ENCODE measurements around the gene TRAM2. TPM values are rescaled to one million over a fixed set of nuclear protein-coding genes. Genes with fewer than 3 reads are reported as not detected.

TRAM2 gene
- total RNA-seq, 1 donor: 5.7 TPM

DNA sequence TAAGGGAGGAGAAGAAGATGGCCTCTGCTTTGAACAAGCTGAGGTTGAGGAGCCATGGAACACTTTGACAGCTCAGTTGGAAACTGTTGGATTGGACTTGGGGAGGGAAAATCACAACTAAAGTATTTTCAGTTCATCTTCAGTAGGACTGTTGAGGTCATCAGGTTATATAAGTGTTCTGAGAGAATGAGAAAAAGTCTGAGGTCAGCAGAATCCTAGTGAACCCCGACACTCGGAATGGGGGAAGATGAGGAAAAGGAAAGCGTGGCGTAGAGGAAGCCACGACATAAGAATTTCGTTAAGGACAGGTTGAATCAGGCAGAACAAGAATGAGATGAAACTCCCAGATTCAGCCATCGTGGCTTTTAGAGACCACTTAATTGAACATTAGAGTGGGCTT is 4.0 kb upstream of the TRAM2 start:
- H3K4me3 ChIP-seq (ENCODE audit: low read length): no peak overlapping the region
- no peaks in the 10 kb centered on the region for H3K27me3 ChIP-seq (ENCODE audit: insufficient read depth, low read length)
- H3K4me1 ChIP-seq (ENCODE audit: insufficient read depth, low read length): peaks cover 17% of the 10 kb centered on the region
- no peaks in the 10 kb centered on the region for H3K9me3 ChIP-seq (ENCODE audit: low read depth, low read length)

DNA sequence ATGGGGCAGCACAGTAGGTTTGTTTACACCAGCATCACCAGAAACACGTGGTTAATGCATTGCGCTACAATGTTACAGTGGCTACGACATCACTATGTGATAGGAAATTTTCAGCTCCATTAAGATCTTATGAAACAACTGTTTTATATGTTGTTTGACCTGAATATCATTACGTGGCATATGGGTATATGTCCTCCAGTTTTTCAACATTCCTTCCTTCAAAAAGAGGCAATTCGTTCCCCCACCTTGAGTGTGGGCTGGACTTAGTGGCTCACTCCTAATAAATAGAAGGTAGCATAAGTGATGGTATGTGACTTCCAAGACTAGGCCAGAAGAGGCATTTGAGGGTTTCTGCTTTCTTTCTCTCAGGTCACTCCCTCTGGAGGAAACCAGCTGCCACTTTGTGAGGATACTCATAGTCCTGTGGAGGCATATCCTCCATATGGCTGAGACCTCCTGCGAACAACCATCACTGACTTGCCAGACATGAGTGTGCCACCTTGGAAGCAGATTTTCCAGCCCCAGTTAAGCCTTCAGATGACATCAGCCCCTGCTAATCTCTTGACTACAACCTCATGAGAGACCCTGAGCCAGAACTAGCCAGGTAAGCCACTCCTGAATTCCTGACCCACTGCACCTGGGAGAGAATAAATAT is 2.3 kb upstream of the TRAM2 start:
- no peaks in the 10 kb centered on the region for H3K9me3 ChIP-seq (ENCODE audit: low read depth, low read length)

DNA sequence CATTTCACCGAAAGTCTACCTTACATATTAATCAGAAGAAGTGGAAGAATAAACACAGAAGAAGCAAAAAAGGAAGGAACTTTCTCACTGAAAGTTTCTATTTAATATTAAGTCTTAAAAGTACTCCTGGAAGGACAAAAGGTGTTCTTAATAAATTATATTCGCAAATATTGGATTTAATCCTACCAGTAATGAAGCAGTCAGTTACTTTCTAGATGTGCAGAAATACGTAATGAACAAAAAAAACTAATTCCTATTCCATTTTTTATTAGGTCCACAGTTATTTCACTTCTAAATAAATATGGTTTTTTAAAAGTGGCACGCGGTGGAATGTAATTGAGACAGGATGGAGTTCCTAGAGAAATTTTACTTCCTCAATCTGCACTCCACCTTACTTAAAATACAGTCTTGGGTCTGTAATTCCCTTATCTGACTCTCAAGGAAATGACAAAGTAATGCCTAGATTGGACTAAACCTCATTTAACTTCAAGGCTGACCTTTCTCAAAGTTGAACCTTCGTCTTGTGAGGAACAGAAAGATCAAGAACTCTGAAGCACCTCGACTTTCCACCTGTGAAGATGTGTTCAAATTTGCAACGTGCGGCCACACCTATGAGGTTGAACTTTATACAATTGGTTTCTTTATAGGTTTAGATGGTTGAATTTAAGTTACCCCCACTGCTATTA is 1.1 kb upstream of the TRAM2 start:
- peaks cover 47% of the 10 kb centered on the region for H3K4me1 ChIP-seq (ENCODE audit: insufficient read depth, low read length)
- peak overlapping the region; percentile 87 for H3K4me3 ChIP-seq (ENCODE audit: low read length)
- H3K27me3 ChIP-seq (ENCODE audit: insufficient read depth, low read length): no peaks in the 10 kb centered on the region
- no peaks in the 10 kb centered on the region for H3K9me3 ChIP-seq (ENCODE audit: low read depth, low read length)

More for the DNA sequence above, 2.3 kb upstream of the TRAM2 start:
- Histone ChIP-seq H3K4me1 (ENCODE audit: insufficient read depth, low read length) (peaks cover 35% of the 10 kb centered on the region), H3K27me3 (ENCODE audit: insufficient read depth, low read length) (no peaks in the 10 kb centered on the region), H3K4me3 (ENCODE audit: low read length) (no peak overlapping the region)

DNA sequence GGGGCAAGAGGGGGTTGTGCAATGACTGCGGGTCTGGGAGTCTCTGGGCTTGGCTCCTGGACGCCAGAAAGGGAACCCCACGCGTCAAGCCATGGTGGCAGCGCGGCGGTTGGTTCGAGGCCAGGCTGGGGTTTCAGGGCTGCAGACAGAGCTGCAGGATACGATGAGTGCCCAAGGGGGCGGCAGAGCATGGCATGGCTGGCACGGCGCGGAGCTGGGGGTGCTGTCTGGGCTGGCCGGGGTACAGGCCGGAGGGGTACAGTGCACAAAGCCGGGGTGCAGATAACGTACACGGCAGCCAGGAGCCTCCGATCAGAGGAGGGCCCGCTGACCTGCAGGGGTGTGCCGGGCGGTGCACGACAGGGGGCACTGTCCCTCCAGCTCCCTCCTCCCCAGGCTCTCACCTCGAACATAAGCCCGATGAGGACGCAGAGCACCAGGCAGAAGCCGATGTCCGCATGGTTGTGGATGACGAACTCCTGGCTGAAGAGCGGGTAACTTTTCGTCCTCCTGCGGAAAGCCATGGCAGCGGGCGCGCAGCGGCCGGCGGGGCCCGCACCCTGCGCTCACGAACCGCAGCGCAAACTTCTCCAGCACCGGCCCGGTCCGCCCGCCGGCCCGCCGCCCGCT is 353 bp downstream of the TRAM2 start:
- no peaks in the 10 kb centered on the region for H3K27me3 ChIP-seq (ENCODE audit: insufficient read depth, low read length)
- no peaks in the 10 kb centered on the region for H3K9me3 ChIP-seq (ENCODE audit: low read depth, low read length)
- peak overlapping the region; percentile 71 for H3K4me3 ChIP-seq (ENCODE audit: low read length)
- H3K4me1 ChIP-seq (ENCODE audit: insufficient read depth, low read length): peaks cover 50% of the 10 kb centered on the region

DNA sequence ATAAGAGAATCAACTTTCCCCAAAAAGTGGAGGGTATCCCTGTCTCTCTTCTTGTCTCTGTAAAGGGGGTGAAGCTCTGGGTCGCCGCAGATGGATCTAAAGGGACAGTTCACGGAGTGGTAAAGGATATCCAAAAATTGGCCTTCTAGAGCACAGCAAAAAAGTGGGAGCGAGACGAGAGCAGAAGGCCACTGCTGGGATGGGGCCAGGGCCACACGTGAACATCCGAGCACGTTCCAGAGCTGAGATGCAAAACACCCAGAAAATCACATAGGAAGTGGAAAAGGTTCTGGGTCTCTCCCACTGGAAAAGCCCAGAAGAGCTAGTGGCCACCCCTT is 837 bp downstream of the TRAM2 start:
- Histone ChIP-seq H3K4me1 (ENCODE audit: insufficient read depth, low read length) (peaks cover 50% of the 10 kb centered on the region), H3K27me3 (ENCODE audit: insufficient read depth, low read length) (no peaks in the 10 kb centered on the region), H3K4me3 (ENCODE audit: low read length) (peak overlapping the region; percentile 71), H3K9me3 (ENCODE audit: low read depth, low read length) (no peaks in the 10 kb centered on the region)

DNA sequence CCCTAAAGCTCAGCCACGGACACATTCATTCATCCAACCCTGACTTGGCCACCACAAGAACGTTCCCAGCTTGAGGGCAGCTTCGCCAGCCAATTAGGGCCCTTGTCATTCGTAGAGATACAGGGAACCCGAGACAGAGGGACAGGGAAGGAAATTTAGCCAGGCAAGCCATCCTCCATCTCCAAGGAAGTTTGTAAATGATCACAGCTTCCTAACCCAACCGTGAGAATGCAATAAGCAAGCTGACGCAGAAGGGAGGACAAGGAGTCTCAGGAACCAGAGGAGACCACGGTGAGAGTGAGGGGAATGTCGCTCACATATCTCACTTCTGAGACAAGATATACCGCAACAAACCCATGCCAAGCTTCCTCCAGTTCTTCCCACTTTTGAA is 1.4 kb downstream of the TRAM2 start:
- peaks cover 50% of the 10 kb centered on the region for H3K4me1 ChIP-seq (ENCODE audit: insufficient read depth, low read length)

DNA sequence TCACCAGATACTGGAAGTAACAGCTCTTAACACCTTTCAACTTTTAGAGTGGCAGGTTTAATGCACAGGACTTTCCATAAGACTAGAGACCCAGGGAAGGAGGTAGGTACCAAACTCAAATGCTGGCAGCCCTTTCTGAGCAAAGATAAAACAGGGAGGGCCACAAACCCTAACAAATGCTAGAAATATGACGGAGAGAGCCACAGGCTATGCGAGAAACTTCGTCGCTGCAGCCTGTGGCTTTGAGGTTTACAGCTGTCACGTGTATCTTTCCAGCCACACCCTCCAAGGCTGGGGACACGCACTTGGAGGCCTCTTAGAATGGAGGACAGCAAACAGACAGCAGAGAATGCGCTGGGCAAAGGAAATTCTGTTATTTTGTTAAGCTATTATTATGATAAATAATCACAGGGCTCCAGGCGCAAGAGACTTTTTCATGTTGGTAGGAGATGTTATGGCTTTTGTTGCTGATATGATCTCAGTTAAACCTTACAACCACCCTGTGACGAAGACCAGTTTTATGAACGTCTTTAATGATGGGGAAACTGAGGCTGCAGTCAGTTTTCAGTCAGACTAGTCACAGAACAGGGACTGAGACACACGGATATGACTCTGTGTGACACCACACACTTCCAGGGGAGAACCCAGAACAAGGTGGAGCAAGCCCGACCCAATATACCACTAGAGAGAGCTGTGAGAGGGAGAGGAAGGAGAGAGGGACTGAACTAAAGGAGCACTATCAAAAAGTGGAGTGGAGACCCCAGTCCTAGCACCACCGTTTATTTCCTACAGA is 2.0 kb downstream of the TRAM2 start:
- Histone ChIP-seq H3K4me3 (ENCODE audit: low read length) (no peak overlapping the region), H3K9me3 (ENCODE audit: low read depth, low read length) (no peaks in the 10 kb centered on the region), H3K27me3 (ENCODE audit: insufficient read depth, low read length) (no peaks in the 10 kb centered on the region), H3K4me1 (ENCODE audit: insufficient read depth, low read length) (peaks cover 50% of the 10 kb centered on the region)

More for the DNA sequence above, 1.4 kb downstream of the TRAM2 start:
- H3K9me3 ChIP-seq (ENCODE audit: low read depth, low read length): no peaks in the 10 kb centered on the region
- no peak overlapping the region for H3K4me3 ChIP-seq (ENCODE audit: low read length)
- H3K27me3 ChIP-seq (ENCODE audit: insufficient read depth, low read length): no peaks in the 10 kb centered on the region

DNA sequence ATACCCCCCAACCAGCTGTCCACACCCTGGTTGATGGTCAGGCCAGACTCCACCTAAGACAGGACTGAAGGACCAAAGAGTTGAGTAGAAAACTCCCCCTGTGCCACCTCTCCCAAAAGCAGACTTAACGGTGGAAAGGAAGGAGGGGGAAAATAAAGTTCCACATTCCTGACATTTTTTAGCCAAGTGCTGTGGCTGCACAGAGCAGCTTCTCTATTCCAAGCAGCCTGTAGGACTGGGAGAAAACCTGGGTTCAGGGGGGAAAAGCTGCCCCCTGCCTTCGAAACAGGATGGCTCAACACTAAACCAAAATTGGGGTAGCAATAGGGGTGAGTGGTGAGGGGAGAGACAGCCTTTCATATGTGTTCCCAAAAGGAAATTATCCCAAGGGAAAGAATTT is 3.6 kb downstream of the TRAM2 start:
- no peak overlapping the region for H3K4me3 ChIP-seq (ENCODE audit: low read length)
- H3K4me1 ChIP-seq (ENCODE audit: insufficient read depth, low read length): peaks cover 48% of the 10 kb centered on the region
- H3K27me3 ChIP-seq (ENCODE audit: insufficient read depth, low read length): no peaks in the 10 kb centered on the region

DNA sequence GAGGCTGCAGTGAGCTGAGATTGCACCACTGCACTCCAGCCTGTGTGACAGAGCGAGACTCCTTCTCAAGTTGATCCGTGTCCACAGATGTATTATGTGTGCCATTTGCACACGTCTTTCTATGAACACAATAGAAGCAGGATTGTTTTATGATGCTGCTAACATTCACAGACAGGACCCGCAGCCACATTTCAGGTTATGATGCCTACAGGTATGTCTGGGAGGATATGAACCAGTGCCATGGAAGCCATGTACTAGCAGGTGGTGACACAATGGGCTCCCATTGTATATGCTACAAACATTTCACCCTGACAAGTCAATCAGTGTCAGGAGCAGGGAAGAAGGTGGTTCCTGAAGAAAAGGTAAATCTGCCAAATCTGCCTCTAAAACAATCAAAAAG is 4.3 kb downstream of the TRAM2 start:
- no peak overlapping the region for H3K4me3 ChIP-seq (ENCODE audit: low read length)
- H3K9me3 ChIP-seq (ENCODE audit: low read depth, low read length): no peaks in the 10 kb centered on the region
- no peaks in the 10 kb centered on the region for H3K27me3 ChIP-seq (ENCODE audit: insufficient read depth, low read length)
- peaks cover 43% of the 10 kb centered on the region for H3K4me1 ChIP-seq (ENCODE audit: insufficient read depth, low read length)

More for the DNA sequence above, 3.6 kb downstream of the TRAM2 start:
- no peaks in the 10 kb centered on the region for H3K9me3 ChIP-seq (ENCODE audit: low read depth, low read length)

DNA sequence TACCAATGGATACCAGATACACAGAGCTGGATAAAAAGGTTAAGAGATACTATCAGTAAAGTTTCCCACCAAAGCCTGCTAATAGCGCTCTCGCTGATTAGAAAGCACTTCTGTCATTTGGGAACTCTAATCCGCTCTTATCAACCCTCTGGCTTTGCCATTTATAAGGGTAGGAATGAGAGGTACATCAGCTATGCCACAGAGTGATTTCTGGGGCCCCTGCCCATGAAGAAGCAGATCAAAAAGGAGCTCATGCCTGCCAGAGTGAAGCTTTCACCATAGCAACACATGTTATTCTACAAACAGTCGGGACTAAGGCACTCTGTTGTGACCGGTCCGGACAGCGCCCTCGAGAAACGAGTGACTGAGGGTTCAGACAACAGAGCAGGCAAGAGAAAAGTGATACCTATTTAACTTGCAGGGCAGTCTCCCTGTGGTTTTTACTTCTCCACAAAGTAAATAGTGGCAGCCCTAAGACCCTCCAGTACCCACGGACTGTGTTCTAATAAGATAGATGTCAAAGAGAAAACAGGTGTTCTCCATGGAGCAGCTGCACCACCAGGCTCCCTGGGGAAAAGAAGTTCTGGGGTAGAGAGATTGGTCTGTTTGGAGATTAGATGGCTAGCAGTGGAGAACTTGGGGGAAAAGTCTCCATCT is 5.6 kb downstream of the TRAM2 start:
- no peaks in the 10 kb centered on the region for H3K9me3 ChIP-seq (ENCODE audit: low read depth, low read length)
- H3K4me3 ChIP-seq (ENCODE audit: low read length): no peak overlapping the region
- peaks cover 45% of the 10 kb centered on the region for H3K4me1 ChIP-seq (ENCODE audit: insufficient read depth, low read length)
- H3K27me3 ChIP-seq (ENCODE audit: insufficient read depth, low read length): no peaks in the 10 kb centered on the region

DNA sequence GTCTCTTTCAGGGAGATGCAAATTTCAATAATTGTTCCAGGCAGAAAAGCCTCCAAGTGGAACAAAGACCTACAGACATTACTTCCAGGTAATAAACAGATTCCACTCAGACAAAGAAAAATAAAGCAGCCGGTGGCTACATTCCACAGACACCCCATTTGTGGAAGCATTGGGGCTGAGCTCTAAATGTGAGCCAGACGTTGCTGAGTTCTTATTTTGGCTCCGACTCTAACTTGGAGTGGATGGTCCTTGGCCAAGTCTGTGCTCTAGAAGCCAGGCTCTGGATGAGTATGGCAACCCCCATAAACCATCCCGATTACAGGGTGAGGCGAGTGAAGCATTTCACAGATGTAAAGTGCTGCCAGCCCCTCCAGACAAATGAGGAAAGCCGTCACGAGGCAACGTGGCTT is 6.6 kb downstream of the TRAM2 start:
- no peaks in the 10 kb centered on the region for H3K27me3 ChIP-seq (ENCODE audit: insufficient read depth, low read length)
- H3K4me3 ChIP-seq (ENCODE audit: low read length): no peak overlapping the region
- peaks cover 38% of the 10 kb centered on the region for H3K4me1 ChIP-seq (ENCODE audit: insufficient read depth, low read length)
- no peaks in the 10 kb centered on the region for H3K9me3 ChIP-seq (ENCODE audit: low read depth, low read length)

DNA sequence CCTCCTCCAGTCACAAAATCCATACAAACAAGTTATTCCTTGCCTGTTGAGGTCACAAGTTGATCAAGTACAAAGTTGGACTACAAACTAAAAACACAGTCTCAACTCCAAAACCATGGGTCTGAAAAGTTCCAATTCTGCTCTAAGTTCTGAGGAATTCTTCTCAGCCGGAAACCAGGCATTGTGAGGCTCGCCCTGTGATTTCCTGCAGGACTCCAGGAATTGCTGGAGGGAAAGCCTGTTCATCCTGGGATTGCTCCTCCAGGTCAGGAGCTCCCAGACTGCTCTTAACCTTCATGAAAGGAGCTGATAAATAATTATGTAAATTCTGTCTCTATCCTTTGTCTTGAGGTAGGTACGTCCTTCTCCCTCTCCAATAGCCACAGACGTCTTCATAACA is 8.5 kb downstream of the TRAM2 start:
- Histone ChIP-seq H3K4me1 (ENCODE audit: insufficient read depth, low read length) (peaks cover 18% of the 10 kb centered on the region), H3K9me3 (ENCODE audit: low read depth, low read length) (no peaks in the 10 kb centered on the region), H3K27me3 (ENCODE audit: insufficient read depth, low read length) (no peaks in the 10 kb centered on the region), H3K4me3 (ENCODE audit: low read length) (no peak overlapping the region)

DNA sequence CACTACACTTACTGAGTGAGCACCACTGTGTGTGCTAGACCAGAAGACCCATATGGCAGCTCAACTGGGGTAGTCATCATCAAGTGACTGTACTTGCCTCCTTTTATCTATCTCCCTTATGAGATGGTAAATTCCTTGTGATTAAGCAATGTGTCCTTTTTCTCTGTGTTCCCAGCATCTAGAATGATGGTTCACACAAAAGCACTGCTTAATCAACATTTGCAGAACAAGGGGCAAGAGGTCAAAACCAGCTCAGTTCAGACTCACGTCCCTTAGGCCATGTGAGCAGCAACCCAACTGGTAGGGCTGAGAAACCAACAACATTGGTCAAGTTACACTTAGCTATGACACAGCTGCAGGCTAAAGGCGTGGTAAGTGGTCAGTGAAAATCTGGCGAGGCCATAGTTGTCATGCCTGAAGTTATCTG is 10.0 kb downstream of the TRAM2 start:
- no peaks in the 10 kb centered on the region for H3K9me3 ChIP-seq (ENCODE audit: low read depth, low read length)
- H3K27me3 ChIP-seq (ENCODE audit: insufficient read depth, low read length): no peaks in the 10 kb centered on the region
- H3K4me1 ChIP-seq (ENCODE audit: insufficient read depth, low read length): peaks cover 11% of the 10 kb centered on the region
- H3K4me3 ChIP-seq (ENCODE audit: low read length): no peak overlapping the region

DNA sequence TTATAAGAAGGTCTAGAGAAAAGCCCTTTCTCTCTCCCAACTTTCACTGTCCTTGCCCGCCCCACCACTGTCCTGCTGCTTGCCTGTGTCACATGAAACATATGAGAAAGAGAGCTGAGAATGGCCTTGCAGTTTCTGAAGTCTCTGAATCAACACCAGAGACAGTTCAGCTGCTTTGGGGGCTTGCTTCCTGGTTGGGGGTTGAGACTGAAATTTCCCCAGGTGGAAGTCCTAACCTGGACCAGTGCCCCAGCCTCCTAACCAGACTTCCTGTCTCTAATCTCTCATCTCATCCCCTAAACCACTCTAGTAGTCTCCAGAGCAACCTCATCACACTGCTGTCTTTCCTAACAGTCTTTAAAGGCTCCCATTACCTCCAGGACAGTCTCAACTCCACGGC is 10.7 kb downstream of the TRAM2 start:
- H3K9me3 ChIP-seq (ENCODE audit: low read depth, low read length): no peaks in the 10 kb centered on the region

DNA sequence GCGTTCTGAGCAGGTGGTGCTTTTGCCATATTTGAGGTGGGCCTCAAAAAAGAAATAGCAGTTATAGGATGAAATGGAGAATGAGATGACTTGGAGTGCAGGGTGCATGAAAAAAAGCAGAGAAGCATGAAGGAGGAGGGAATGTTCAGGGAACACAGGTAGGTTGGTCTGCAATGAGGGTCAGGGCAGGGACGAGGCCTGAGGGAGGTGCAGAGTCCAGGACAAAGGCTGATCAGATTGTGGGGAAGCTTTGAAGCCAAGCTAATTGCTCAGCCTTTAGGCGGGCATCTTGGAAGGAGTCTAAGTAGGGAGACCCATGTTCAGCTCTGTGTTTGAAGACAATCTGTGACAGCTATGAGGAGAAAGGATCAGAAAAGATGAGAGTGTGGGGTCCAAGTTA is 12.0 kb downstream of the TRAM2 start:
- Histone ChIP-seq H3K4me3 (ENCODE audit: low read length) (no peak overlapping the region), H3K4me1 (ENCODE audit: insufficient read depth, low read length) (peaks cover 11% of the 10 kb centered on the region), H3K9me3 (ENCODE audit: low read depth, low read length) (no peaks in the 10 kb centered on the region), H3K27me3 (ENCODE audit: insufficient read depth, low read length) (no peaks in the 10 kb centered on the region)

More for the DNA sequence above, 10.7 kb downstream of the TRAM2 start:
- Histone ChIP-seq H3K27me3 (ENCODE audit: insufficient read depth, low read length) (no peaks in the 10 kb centered on the region), H3K4me3 (ENCODE audit: low read length) (no peak overlapping the region), H3K4me1 (ENCODE audit: insufficient read depth, low read length) (peaks cover 11% of the 10 kb centered on the region)
